GM21423 (cell line): ENCODE measurements around the gene PTPRC.
A peak's percentile ranks its signal among the peaks of the same experiment; 100 is the strongest.

Experiments used
- ATAC-seq: cut with Tn5 transposase; IDR thresholded peaks from one replicate; pipeline ENCODE4 v1.9.1; 2021; ENCODE audit warnings: mild to moderate bottlenecking, moderate library complexity; ENCODE audit not compliant: unreplicated experiment

PTPRC gene

GRCh38 chr1:198620951-198621824 lies 17.7 kb upstream of the PTPRC start:
- peak; percentile 68 for ATAC-seq

- ATAC-seq = no peak
Measured at GRCh38 chr1:198622001-198622400, 16.8 kb upstream of the PTPRC start.

- no peak for ATAC-seq
Measured at GRCh38 chr1:198623752-198624647, 14.8 kb upstream of the PTPRC start.

- ATAC-seq = no peak
Measured at GRCh38 chr1:198624648-198624980, 14.2 kb upstream of the PTPRC start.

- no peak for ATAC-seq
Measured at GRCh38 chr1:198627436-198628066, 11.3 kb upstream of the PTPRC start.

GRCh38 chr1:198628067-198628455 lies 10.8 kb upstream of the PTPRC start:
- ATAC-seq = no peak

GRCh38 chr1:198629610-198630009 lies 9.2 kb upstream of the PTPRC start:
- no peak for ATAC-seq

GRCh38 chr1:198630863-198631262 lies 8.0 kb upstream of the PTPRC start:
- no peak for ATAC-seq

- no peak for ATAC-seq
Measured at GRCh38 chr1:198631292-198631691, 7.5 kb upstream of the PTPRC start.

GRCh38 chr1:198632007-198632406 lies 6.8 kb upstream of the PTPRC start:
- no peak for ATAC-seq

GRCh38 chr1:198633675-198634121 lies 5.1 kb upstream of the PTPRC start:
- no peak for ATAC-seq

GRCh38 chr1:198635964-198636363 lies 2.9 kb upstream of the PTPRC start:
- no peak for ATAC-seq

GRCh38 chr1:198636391-198636790 lies 2.4 kb upstream of the PTPRC start:
- no peak for ATAC-seq

GRCh38 chr1:198637157-198637556 lies 1.7 kb upstream of the PTPRC start:
- no peak for ATAC-seq

GRCh38 chr1:198637916-198638437 lies 863 bp upstream of the PTPRC start:
- ATAC-seq = no peak

- ATAC-seq = no peak
Measured at GRCh38 chr1:198638441-198638840, 399 bp upstream of the PTPRC start.

- ATAC-seq = no peak
Measured at GRCh38 chr1:198639671-198640143, 867 bp downstream of the PTPRC start.

GRCh38 chr1:198640174-198640573 lies 1.3 kb downstream of the PTPRC start:
- ATAC-seq = no peak

- ATAC-seq = peak; percentile 58
Measured at GRCh38 chr1:198641501-198641900, 2.7 kb downstream of the PTPRC start.

- no peak for ATAC-seq
Measured at GRCh38 chr1:198641966-198642668, 3.3 kb downstream of the PTPRC start.
